HG02798 (cell line): ENCODE measurements around the gene AACS.
"Not testable (repeated sequence)": the region's sequence is repeated elsewhere in the genome, so short reads cannot be mapped to it uniquely, and the experiment has no call there.

Source experiments
- ATAC-seq: cut with Tn5 transposase; IDR thresholded peaks from one replicate; pipeline ENCODE4 v1.9.1; 2021; ENCODE audit warnings: mild to moderate bottlenecking; ENCODE audit not compliant: unreplicated experiment, poor library complexity

Gene AACS

GRCh38 chr12:125053821-125054220 is 11.4 kb upstream of the AACS start:
- no peak for ATAC-seq

GRCh38 chr12:125055591-125055990 is 9.6 kb upstream of the AACS start:
- ATAC-seq = no peak

- no peak for ATAC-seq
These were observed 8.9 kb upstream of the AACS start for GRCh38 chr12:125056306-125056705.

GRCh38 chr12:125057708-125058107 is 7.5 kb upstream of the AACS start:
- no peak for ATAC-seq

- ATAC-seq = no peak
These were observed 4.0 kb upstream of the AACS start for GRCh38 chr12:125061229-125061628.

GRCh38 chr12:125063522-125063921 is 1.7 kb upstream of the AACS start:
- ATAC-seq = not testable (repeated sequence)

- no peak for ATAC-seq
These were observed 743 bp upstream of the AACS start for GRCh38 chr12:125064492-125064891.

- ATAC-seq = no peak
These were observed 810 bp downstream of the AACS start for GRCh38 chr12:125065919-125066570.

GRCh38 chr12:125068391-125068790 is 3.2 kb downstream of the AACS start:
- no peak for ATAC-seq

GRCh38 chr12:125069616-125070015 is 4.4 kb downstream of the AACS start:
- no peak for ATAC-seq

- no peak for ATAC-seq
These were observed 4.9 kb downstream of the AACS start for GRCh38 chr12:125070112-125070511.

- no peak for ATAC-seq
These were observed 5.6 kb downstream of the AACS start for GRCh38 chr12:125070661-125071390.

- no peak for ATAC-seq
These were observed 6.2 kb downstream of the AACS start for GRCh38 chr12:125071456-125071855.

GRCh38 chr12:125072496-125072895 is 7.3 kb downstream of the AACS start:
- no peak for ATAC-seq

GRCh38 chr12:125074294-125074693 is 9.1 kb downstream of the AACS start:
- not testable (repeated sequence) for ATAC-seq

- no peak for ATAC-seq
These were observed 10.9 kb downstream of the AACS start for GRCh38 chr12:125076103-125076502.

- no peak for ATAC-seq
These were observed 13.8 kb downstream of the AACS start for GRCh38 chr12:125079084-125079483.

GRCh38 chr12:125079648-125080645 is 14.7 kb downstream of the AACS start:
- ATAC-seq = no peak

- no peak for ATAC-seq
These were observed 16.2 kb downstream of the AACS start for GRCh38 chr12:125081427-125081826.

GRCh38 chr12:125083072-125083471 is 17.8 kb downstream of the AACS start:
- ATAC-seq = no peak

- not testable (repeated sequence) for ATAC-seq
These were observed 23.0 kb downstream of the AACS start for GRCh38 chr12:125088199-125088598.
